SK-N-SH (cell line): ENCODE measurements around the gene RNASE8. TPM values are rescaled to one million over a fixed set of nuclear protein-coding genes. Genes with fewer than 3 reads are reported as not detected.

ENCODE experiments used
- CTCF ChIA-PET: fragments of 300-600, 350-600 bp; formaldehyde crosslinking; extraction: SDS; loops from one replicate; lab custom pipeline; 2021; lab: Yijun Ruan, JAX
- POLR2A ChIA-PET: fragments of 350-600 bp; sonication (Branson Sonifier 250); formaldehyde crosslinking; extraction: SDS; loops from one replicate; lab custom pipeline; 2020; ENCODE audit warnings: antibody characterized with exemption, inconsistent platforms; lab: Yijun Ruan, JAX
- DNase-seq: peaks from one replicate; pipeline ENCODE4 v3.0.0; 2012
- H2AFZ ChIP-seq: fragments of 200-600 bp; sonication (generic); 2 replicates; pipeline ENCODE4 v1.8.1; 2016; ENCODE audit warnings: antibody characterized with exemption, mild to moderate bottlenecking, low read depth
- H3F3A ChIP-seq: fragments of 200-600 bp; sonication (generic); replicated peaks from 2 replicates; pipeline ENCODE3; 2016; ENCODE audit warnings: antibody characterized with exemption, mild to moderate bottlenecking; ENCODE audit not compliant: insufficient read depth
- H3K27ac ChIP-seq, 2 experiments: fragments of 200-500 bp in 1 of 2; fragments of 200-600 bp in 1 of 2; sonication (Bioruptor generic) in 1 of 2; sonication (generic), shearing (Covaris generic) in 1 of 2; 2 replicates each; pipeline versions ENCODE4 v1.5.1 to v1.6.1; 2014 to 2016; ENCODE audit warnings: low read depth in 2 of 2, inconsistent platforms in 1 of 2, low read length in 1 of 2, mild to moderate bottlenecking in 1 of 2, mixed read lengths in 1 of 2
- H3K27me3 ChIP-seq: fragments of 200-600 bp; sonication (generic), shearing (Covaris generic); 2 replicates; pipeline ENCODE4 v1.6.1; 2016; ENCODE audit warnings: mixed run types; ENCODE audit not compliant: insufficient read depth
- H3K36me3 ChIP-seq, 2 experiments: fragments of 200-500 bp in 1 of 2; fragments of 200-600 bp in 1 of 2; sonication (Bioruptor generic) in 1 of 2; sonication (generic) in 1 of 2; replicated peaks in 1 of 2; 2 replicates each; pipeline versions ENCODE3 to v1.5.1; 2014 to 2016; ENCODE audit warnings: low read length in 1 of 2, mild to moderate bottlenecking in 1 of 2; ENCODE audit not compliant: insufficient read depth in 2 of 2, control insufficient read depth in 1 of 2
- H3K4me1 ChIP-seq, 2 experiments: fragments of 200-500 bp in 1 of 2; fragments of 200-600 bp in 1 of 2; sonication (Bioruptor generic) in 1 of 2; sonication (generic), shearing (Covaris generic) in 1 of 2; 2 replicates each; pipeline versions ENCODE4 v1.5.1 to v1.6.1; 2014 to 2016; ENCODE audit warnings: low read depth in 1 of 2, low read length in 1 of 2, mixed run types in 1 of 2; ENCODE audit not compliant: insufficient read depth in 2 of 2, control insufficient read depth in 1 of 2
- H3K4me2 ChIP-seq: fragments of 200-600 bp; sonication (generic), shearing (Covaris generic); 2 replicates; pipeline ENCODE4 v1.6.1; 2017; ENCODE audit warnings: mixed run types
- H3K4me3 ChIP-seq, 2 experiments: fragments of 200-500 bp in 1 of 2; fragments of 200-600 bp in 1 of 2; sonication (Bioruptor generic) in 1 of 2; sonication (generic), shearing (Covaris generic) in 1 of 2; 2 replicates each; pipeline versions ENCODE4 v1.5.1 to v1.8.1; 2014 to 2016; ENCODE audit warnings: low read depth in 2 of 2, inconsistent platforms in 1 of 2, low read length in 1 of 2, mild to moderate bottlenecking in 1 of 2, mixed read lengths in 1 of 2, moderate library complexity in 1 of 2
- H3K79me2 ChIP-seq: fragments of 200-600 bp; sonication (generic); 2 replicates; pipeline ENCODE4 v1.8.1; 2017; ENCODE audit warnings: mild to moderate bottlenecking; ENCODE audit not compliant: insufficient read depth
- H3K9ac ChIP-seq: fragments of 200-600 bp; sonication (generic); 2 replicates; pipeline ENCODE4 v1.6.1; 2017; ENCODE audit warnings: mixed run types
- H3K9me2 ChIP-seq: fragments of 200-600 bp; sonication (generic); 2 replicates; pipeline ENCODE4 v1.6.1; 2017; ENCODE audit warnings: mixed run types
- H3K9me3 ChIP-seq: fragments of 200-600 bp; sonication (generic); 2 replicates; pipeline ENCODE4 v1.6.1; 2017; ENCODE audit warnings: mixed run types, mild to moderate bottlenecking, moderate library complexity
- H4K20me1 ChIP-seq: fragments of 200-600 bp; sonication (generic); 2 replicates; pipeline ENCODE4 v1.6.1; 2017; ENCODE audit warnings: mild to moderate bottlenecking, mixed run types; ENCODE audit not compliant: insufficient read depth
- EZH2phosphoT487 ChIP-seq: fragments of 200-600 bp; sonication (generic); IDR thresholded peaks from 2 replicates; pipeline ENCODE4 v1.6.1; 2017; ENCODE audit warnings: low read depth, mixed run types, mild to moderate bottlenecking, antibody characterized with exemption, moderate library complexity, borderline replicate concordance
- FOSL2 ChIP-seq: IDR thresholded peaks from 2 replicates; pipeline ENCODE4 v1.4.0; 2012; ENCODE audit warnings: low read depth, mild to moderate bottlenecking, moderate library complexity, borderline replicate concordance
- JUND ChIP-seq: IDR thresholded peaks from 2 replicates; pipeline ENCODE4 v1.4.0; 2012
- MXI1 ChIP-seq: IDR thresholded peaks from 2 replicates; pipeline ENCODE4 v1.6.1; 2012; ENCODE audit warnings: mild to moderate bottlenecking, low read depth, low read length, improper control_type of control experiment
- NRF1 ChIP-seq: IDR thresholded peaks from 2 replicates; pipeline ENCODE4 v1.6.1; 2012; ENCODE audit warnings: low read depth, mild to moderate bottlenecking, low read length
- POLR2AphosphoS5 ChIP-seq: IDR thresholded peaks from 2 replicates; pipeline ENCODE4 v1.6.1; 2012; ENCODE audit warnings: low read depth, low read length
- RAD21 ChIP-seq: IDR thresholded peaks from 2 replicates; pipeline ENCODE4 v1.6.1; 2012; ENCODE audit warnings: mild to moderate bottlenecking, low read length
- RCOR1 ChIP-seq: fragments of 150-350 bp; IDR thresholded peaks from 2 replicates; pipeline ENCODE4 v1.6.1; 2017; ENCODE audit warnings: antibody characterized with exemption, low read length
- REST ChIP-seq: IDR thresholded peaks from 2 replicates; pipeline ENCODE4 v1.6.1; 2012; ENCODE audit warnings: mild to moderate bottlenecking, low read depth, low read length, moderate library complexity
- SIN3A ChIP-seq: IDR thresholded peaks from 2 replicates; pipeline ENCODE4 v1.6.1; 2012; ENCODE audit warnings: low read depth, mild to moderate bottlenecking, low read length, moderate library complexity, borderline replicate concordance
- TCF12 ChIP-seq: IDR thresholded peaks from 2 replicates; pipeline ENCODE4 v1.4.0; 2012
- TEAD4 ChIP-seq: IDR thresholded peaks from 2 replicates; pipeline ENCODE4 v1.4.0; 2012; ENCODE audit warnings: mild to moderate bottlenecking, borderline replicate concordance; ENCODE audit not compliant: insufficient read depth
- YY1 ChIP-seq: IDR thresholded peaks from 2 replicates; pipeline ENCODE4 v1.4.0; 2012; ENCODE audit warnings: low read depth, mild to moderate bottlenecking
- ZBTB33 ChIP-seq: IDR thresholded peaks from 2 replicates; pipeline ENCODE4 v1.4.0; 2012; ENCODE audit warnings: low read depth, borderline replicate concordance
- WGBS: methylation state at CpG from one replicate; pipeline ENCODE4 v1.1.6; 2017; ENCODE audit warnings: low lambda C conversion rate; 5-methylcytosine and 5-hydroxymethylcytosine counted together
- polyA plus RNA-seq, 3 experiments: library from polyadenylated mRNA; depleted of rRNA; stranded (reverse); fragments of >200 nt; gene quantifications; 2 replicates each; pipeline ENCODE4 v1.2.3, GENCODE V29; 2012

RNASE8 gene
- polyA plus RNA-seq, 1 of the 3 experiments (the other 2 are of a cell fraction) = not detected

- H3K36me3 ChIP-seq = no peaks in the 10 kb centered on the region
- H3F3A ChIP-seq = peaks cover 38% of the 10 kb centered on the region
- H3K4me3 ChIP-seq = peak overlapping the region; percentile 68 to 76
- peak overlapping the region; percentile 68 for H3K9ac ChIP-seq
- ChIA-PET CTCF (interaction anchor here (1.1 to 20.5 kb wide), 8 partner anchors 14 to 83 kb away, joined by 3 to 555 read pairs (median 6); partner anchors contain the start of genes ARHGEF40 and NDRG2), POLR2A (interaction anchor here (1.0 to 3.9 kb wide), 2 partner anchors 28 to 98 kb away, joined by 4 to 19 read pairs; partner anchors contain the start of gene ARHGEF40)
- peaks cover 6% of the 10 kb centered on the region; the same call in 1 of the 2 replicates for H4K20me1 ChIP-seq
- DNase-seq = peak; percentile 46
- peak overlapping the region; percentile 24 to 94; a peak in 3 of 4 replicates for H3K27ac ChIP-seq
- peak overlapping the region; percentile 89 for H2AFZ ChIP-seq
- H3K9me2 ChIP-seq = no peaks in the 10 kb centered on the region
- 8% methylated on average over 16 of the region's 16 CpGs for WGBS
- H3K9me3 ChIP-seq = no peaks in the 10 kb centered on the region
- TF ChIP-seq YY1 (no peak), RAD21 (no peak), RCOR1 (no peak), ZBTB33 (no peak), MXI1 (peak; percentile 38; the same call in 1 of the 2 replicates), JUND (no peak), TEAD4 (no peak), TCF12 (no peak)
- TF ChIP-seq, all 33 proteins: peak for 1
- Histone ChIP-seq H3K4me1 (peaks cover 30 to 34% of the 10 kb centered on the region in 2 experiments), H3K4me2 (peak overlapping the region; percentile 75), H3K27me3 (no peaks in the 10 kb centered on the region), H3K79me2 (no peaks in the 10 kb centered on the region)
These were observed 41.4 kb downstream of the RNASE8 start for GRCh38 chr14:21098892-21099595.

GRCh38 chr14:21099596-21099985, 42.0 kb downstream of the RNASE8 start:
- Histone ChIP-seq H3K4me1 (peaks cover 27 to 31% of the 10 kb centered on the region in 2 experiments), H3K9me2 (no peaks in the 10 kb centered on the region), H4K20me1 (peaks cover 3% of the 10 kb centered on the region; the same call in 1 of the 2 replicates), H3K9me3 (no peaks in the 10 kb centered on the region), H3K4me3 (peak overlapping the region; percentile 68 to 76), H3K36me3 (no peaks in the 10 kb centered on the region), H3K4me2 (peak overlapping the region; percentile 75), H3K27ac (peak overlapping the region in 1 of 2 experiments; percentile 94; a peak in 2 of 4 replicates), H3F3A (peaks cover 42% of the 10 kb centered on the region), H3K27me3 (no peaks in the 10 kb centered on the region), H3K9ac (peak overlapping the region; percentile 68; the same call in 1 of the 2 replicates), H2AFZ (no peak overlapping the region), H3K79me2 (no peaks in the 10 kb centered on the region)
- DNase-seq = no peak
- 87% methylated on average over 5 of the region's 5 CpGs for WGBS
- CTCF ChIA-PET = interaction anchor here (1.0 to 20.5 kb wide), 6 partner anchors 10 to 83 kb away, joined by 3 to 555 read pairs (median 6); partner anchors contain the start of genes ARHGEF40 and NDRG2
- POLR2A ChIA-PET = no interaction called here
- TF ChIP-seq REST = no peak
- TF ChIP-seq FOSL2 = no peak
- TF ChIP-seq EZH2phosphoT487 = no peak
- TF ChIP-seq SIN3A = no peak
- TF ChIP-seq POLR2AphosphoS5 = no peak
- TF ChIP-seq NRF1 = no peak
